GM21619 (cell line): ENCODE measurements around the gene OBP2B.
"Not testable (repeated sequence)": the region's sequence is repeated elsewhere in the genome, so short reads cannot be mapped to it uniquely, and the experiment has no call there.

Experiments used
- ATAC-seq: cut with Tn5 transposase; IDR thresholded peaks from one replicate; pipeline ENCODE4 v1.9.1; 2021; ENCODE audit not compliant: unreplicated experiment

OBP2B gene

GRCh38 chr9:133169687-133170086 lies 39.4 kb downstream of the OBP2B start:
- ATAC-seq = not testable (repeated sequence)

- no peak for ATAC-seq
Observed at GRCh38 chr9:133169102-133169501, 39.9 kb downstream of the OBP2B start.

GRCh38 chr9:133168432-133168831 lies 40.6 kb downstream of the OBP2B start:
- ATAC-seq = no peak

- ATAC-seq = no peak
Observed at GRCh38 chr9:133167769-133168168, 41.3 kb downstream of the OBP2B start.

GRCh38 chr9:133167096-133167730 lies 41.8 kb downstream of the OBP2B start:
- no peak for ATAC-seq

- no peak for ATAC-seq
Observed at GRCh38 chr9:133166392-133166791, 42.7 kb downstream of the OBP2B start.

- no peak for ATAC-seq
Observed at GRCh38 chr9:133165452-133165730, 43.7 kb downstream of the OBP2B start.

GRCh38 chr9:133164191-133164590 lies 44.9 kb downstream of the OBP2B start:
- no peak for ATAC-seq

GRCh38 chr9:133163504-133164172 lies 45.4 kb downstream of the OBP2B start, which contains the start of gene GBGT1:
Gene GBGT1, minus strand, starts transcription at chr9:133163914. Its CDS starts 1,502 bp downstream, at chr9:133162412.
- no peak for ATAC-seq

- no peak for ATAC-seq
Observed at GRCh38 chr9:133162861-133163503, 46.1 kb downstream of the OBP2B start.

- no peak for ATAC-seq
Observed at GRCh38 chr9:133161547-133161950, 47.5 kb downstream of the OBP2B start.

- ATAC-seq = no peak
Observed at GRCh38 chr9:133160742-133161546, 48.1 kb downstream of the OBP2B start.

- ATAC-seq = no peak
Observed at GRCh38 chr9:133158695-133159094, 50.4 kb downstream of the OBP2B start.
